ENCODE results near the gene FRMD4A.

The FRMD4A gene

GRCh38 chr10:13671904-13672303 lies 658.8 kb downstream of the FRMD4A start:
- no peak overlapping the region for H3K27ac ChIP-seq (replicated peaks)
- no peak overlapping the region for H3K4me3 ChIP-seq (replicated peaks; ENCODE audit: insufficient read depth, low read length)
- no peak for TF ChIP-seq POLR2AphosphoS5 (IDR thresholded peaks at IDR 0.05; ENCODE audit: low read depth)
- no peak for TF ChIP-seq REST (IDR thresholded peaks at IDR 0.05; ENCODE audit: insufficient replicate concordance, low read depth)
- no peak for TF ChIP-seq SPI1 (IDR thresholded peaks at IDR 0.05; ENCODE audit: borderline replicate concordance, low read depth)
- no peak for TF ChIP-seq CTCF (IDR thresholded peaks at IDR 0.05; ENCODE audit: insufficient read depth, low read length)
- no peak for TF ChIP-seq GABPA (IDR thresholded peaks at IDR 0.05; ENCODE audit: low read depth)
- no peaks in the 10 kb centered on the region for H3K27me3 ChIP-seq (ENCODE audit: insufficient read depth, poor library complexity, severe bottlenecking)
- DNase-seq (ENCODE audit: low read depth in 1 of 2, low spot score in 1 of 2) = no peak

- TF ChIP-seq REST (IDR thresholded peaks at IDR 0.05; ENCODE audit: insufficient replicate concordance, low read depth) = no peak
- TF ChIP-seq SPI1 (IDR thresholded peaks at IDR 0.05; ENCODE audit: borderline replicate concordance, low read depth) = no peak
- no peak for TF ChIP-seq GABPA (IDR thresholded peaks at IDR 0.05; ENCODE audit: low read depth)
- no peak for TF ChIP-seq POLR2AphosphoS5 (IDR thresholded peaks at IDR 0.05; ENCODE audit: low read depth)
- no peak for TF ChIP-seq CTCF (IDR thresholded peaks at IDR 0.05; ENCODE audit: insufficient read depth, low read length)
- DNase-seq (ENCODE audit: low read depth in 1 of 2, low spot score in 1 of 2) = no peak
- no peak overlapping the region for H3K4me3 ChIP-seq (replicated peaks; ENCODE audit: insufficient read depth, low read length)
- H3K27ac ChIP-seq (replicated peaks) = no peak overlapping the region
- H3K27me3 ChIP-seq (ENCODE audit: insufficient read depth, poor library complexity, severe bottlenecking) = no peaks in the 10 kb centered on the region
These were observed 660.4 kb downstream of the FRMD4A start for GRCh38 chr10:13670311-13670710.

- no peaks in the 10 kb centered on the region for H3K27me3 ChIP-seq (ENCODE audit: insufficient read depth, poor library complexity, severe bottlenecking)
- DNase-seq (ENCODE audit: low read depth in 1 of 2, low spot score in 1 of 2) = no peak
- no peak overlapping the region for H3K4me3 ChIP-seq (replicated peaks; ENCODE audit: insufficient read depth, low read length)
- TF ChIP-seq SPI1 (IDR thresholded peaks at IDR 0.05; ENCODE audit: borderline replicate concordance, low read depth) = no peak
- no peak for TF ChIP-seq GABPA (IDR thresholded peaks at IDR 0.05; ENCODE audit: low read depth)
- TF ChIP-seq REST (IDR thresholded peaks at IDR 0.05; ENCODE audit: insufficient replicate concordance, low read depth) = no peak
- no peak for TF ChIP-seq POLR2AphosphoS5 (IDR thresholded peaks at IDR 0.05; ENCODE audit: low read depth)
- no peak for TF ChIP-seq CTCF (IDR thresholded peaks at IDR 0.05; ENCODE audit: insufficient read depth, low read length)
- no peak overlapping the region for H3K27ac ChIP-seq (replicated peaks)
These were observed 660.8 kb downstream of the FRMD4A start for GRCh38 chr10:13669901-13670300.

Data from HL-60 (cell line).